DND-41 (cell line): ENCODE data around the gene TPM1.

Experiments used
- EZH2 ChIP-seq: IDR thresholded peaks from 3 replicates; pipeline ENCODE4 v1.6.1; 2012; ENCODE audit warnings: borderline replicate concordance, low read depth, mild to moderate bottlenecking, moderate library complexity, low read length, inconsistent platforms; ENCODE audit not compliant: severe bottlenecking
- TF ChIP-seq, protein P1 (sequence below): IDR thresholded peaks from 2 replicates; pipeline ENCODE4 v1.5.1; 2012; ENCODE audit warnings: borderline replicate concordance, low read length, moderate library complexity, mild to moderate bottlenecking; ENCODE audit not compliant: poor library complexity, severe bottlenecking; ENCODE audit errors: extremely low read depth

- TF ChIP-seq, protein P1, sequence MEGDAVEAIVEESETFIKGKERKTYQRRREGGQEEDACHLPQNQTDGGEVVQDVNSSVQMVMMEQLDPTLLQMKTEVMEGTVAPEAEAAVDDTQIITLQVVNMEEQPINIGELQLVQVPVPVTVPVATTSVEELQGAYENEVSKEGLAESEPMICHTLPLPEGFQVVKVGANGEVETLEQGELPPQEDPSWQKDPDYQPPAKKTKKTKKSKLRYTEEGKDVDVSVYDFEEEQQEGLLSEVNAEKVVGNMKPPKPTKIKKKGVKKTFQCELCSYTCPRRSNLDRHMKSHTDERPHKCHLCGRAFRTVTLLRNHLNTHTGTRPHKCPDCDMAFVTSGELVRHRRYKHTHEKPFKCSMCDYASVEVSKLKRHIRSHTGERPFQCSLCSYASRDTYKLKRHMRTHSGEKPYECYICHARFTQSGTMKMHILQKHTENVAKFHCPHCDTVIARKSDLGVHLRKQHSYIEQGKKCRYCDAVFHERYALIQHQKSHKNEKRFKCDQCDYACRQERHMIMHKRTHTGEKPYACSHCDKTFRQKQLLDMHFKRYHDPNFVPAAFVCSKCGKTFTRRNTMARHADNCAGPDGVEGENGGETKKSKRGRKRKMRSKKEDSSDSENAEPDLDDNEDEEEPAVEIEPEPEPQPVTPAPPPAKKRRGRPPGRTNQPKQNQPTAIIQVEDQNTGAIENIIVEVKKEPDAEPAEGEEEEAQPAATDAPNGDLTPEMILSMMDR = no peak
- no peak for TF ChIP-seq EZH2
Measured at GRCh38 chr15:63073497-63074172, 31.1 kb downstream of the TPM1 start.
